ENCODE results near the gene ORM1.

The ORM1 gene

DNA sequence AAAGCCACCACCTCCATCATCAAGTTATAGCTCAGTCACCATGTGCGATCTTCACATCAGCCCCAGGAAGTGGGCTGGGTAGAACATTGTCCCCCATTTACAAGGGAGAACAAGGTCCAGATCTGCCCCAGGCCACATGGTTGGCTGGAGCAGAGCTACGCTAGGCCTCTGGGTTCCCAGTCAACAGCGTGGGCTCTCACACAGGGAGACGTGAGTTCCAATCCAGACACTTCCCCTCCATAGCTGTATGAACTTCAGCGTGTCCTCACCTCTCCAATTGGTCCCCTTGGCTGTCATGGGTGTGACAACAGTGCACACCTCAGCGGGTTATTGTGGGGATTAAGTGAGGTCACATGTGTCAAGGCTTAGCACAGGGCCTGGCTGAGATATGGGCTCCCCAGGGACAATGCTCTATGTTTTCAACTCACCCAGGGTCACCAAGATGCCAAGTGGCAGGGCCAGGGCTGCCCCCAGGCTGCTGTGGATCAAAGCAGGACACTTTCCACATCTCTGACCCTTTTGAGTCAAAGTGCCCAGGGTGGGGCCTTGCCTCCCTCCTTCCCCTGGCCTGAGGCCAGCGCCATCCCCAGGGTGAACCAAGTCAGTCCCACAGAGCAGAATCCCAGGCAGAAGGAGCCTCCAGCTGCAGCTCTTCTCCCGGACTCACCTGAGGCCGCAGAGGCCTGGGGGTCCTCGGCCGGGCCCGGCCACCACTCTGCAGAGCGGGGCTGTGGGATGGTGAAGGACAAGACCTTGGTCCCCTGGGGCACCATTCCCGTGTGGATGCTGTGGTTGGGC, 45.1 kb downstream of the ORM1 start:
- DNase-seq, result no peak

DNA sequence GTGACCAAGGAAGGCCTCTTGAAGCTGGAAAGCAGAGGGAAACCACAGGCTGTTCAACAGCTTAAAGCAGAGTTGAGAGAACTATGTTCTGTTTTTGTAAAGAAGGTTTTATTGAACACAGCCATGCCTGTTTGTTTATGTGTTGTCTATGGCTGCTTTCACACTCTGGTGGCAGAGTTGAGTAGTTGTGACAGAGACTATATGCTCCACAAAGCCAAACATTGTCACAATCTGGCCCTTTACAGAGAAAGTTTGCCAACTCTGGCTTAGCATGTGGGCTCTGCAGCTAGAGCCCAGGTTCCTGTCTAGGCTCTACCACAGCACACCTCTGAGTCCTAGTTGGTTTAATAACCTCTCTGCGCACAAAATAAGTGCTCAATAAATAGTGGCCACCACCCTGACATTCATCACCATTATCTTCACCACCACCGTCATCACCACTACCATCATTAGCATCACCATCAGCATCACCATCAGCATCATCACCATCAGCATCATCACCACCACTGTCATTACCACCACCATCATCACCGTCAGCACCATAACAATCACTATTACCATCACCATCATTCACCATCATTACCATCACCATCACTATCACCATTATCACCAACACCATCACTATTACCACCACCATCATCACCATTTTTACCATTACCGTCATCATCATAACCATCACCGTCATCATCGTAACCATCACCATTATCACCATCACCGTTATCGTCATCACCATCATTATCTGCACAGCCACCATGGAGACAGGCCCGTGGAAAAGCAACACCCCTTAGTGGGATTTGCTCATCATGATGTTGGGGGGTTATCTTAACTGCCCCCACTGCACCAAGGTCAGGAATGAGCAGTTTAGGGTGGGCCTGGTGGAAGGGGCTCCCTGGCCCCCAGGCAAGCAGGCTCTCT, 46.6 kb downstream of the ORM1 start:
- no peak for DNase-seq

DNA sequence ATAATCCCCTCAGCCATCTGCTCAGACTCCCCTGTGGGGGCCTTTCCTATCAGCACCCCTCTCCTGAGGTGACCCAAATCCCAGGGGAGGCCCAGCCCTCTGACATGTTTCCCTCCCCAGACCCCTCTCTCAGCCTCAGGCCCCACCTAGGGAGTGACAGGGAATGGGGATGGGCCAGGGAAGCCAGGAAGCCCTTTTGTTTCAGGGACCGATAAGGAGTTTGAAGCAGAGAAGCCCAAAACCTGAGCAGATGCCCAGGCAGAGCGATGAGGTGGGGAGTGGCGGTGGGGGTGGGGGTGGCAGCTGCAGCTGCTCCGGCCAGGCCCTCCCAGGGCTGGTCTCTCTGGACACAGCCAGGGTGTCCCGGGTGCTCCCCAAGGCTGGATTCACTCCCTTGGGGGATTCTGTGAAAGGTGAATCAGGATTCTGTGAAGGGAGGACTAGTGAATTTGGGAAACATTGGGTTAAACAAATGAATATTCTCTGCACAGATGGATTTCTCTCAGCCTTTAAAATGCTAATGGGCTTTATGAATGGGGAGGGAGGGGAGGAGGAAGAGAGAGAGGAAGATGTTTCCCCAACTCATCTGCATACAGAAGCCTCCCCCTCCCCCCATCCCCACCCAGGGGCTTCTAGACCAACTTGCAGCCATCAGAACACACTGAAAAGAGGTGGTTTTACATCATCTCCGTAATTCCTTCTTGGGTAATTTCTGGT, 47.5 kb downstream of the ORM1 start:
- no peak for DNase-seq

DNA sequence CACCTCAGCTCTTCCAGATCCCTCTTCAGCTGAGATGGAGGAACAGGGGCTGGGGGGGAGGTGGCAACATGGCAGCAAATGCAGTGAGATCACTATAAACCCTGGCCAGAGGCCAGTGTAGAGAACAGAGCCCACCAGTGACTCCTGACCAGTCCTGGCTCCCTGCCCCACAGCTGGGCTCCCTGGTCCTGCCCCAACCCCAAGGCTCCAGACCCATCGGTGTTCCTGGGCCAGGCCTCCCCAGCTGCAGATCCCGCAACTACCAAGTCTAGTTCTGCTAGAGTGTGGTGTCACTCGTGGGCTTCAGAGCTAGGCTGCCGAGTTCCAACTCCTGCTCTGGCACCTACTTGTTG, 48.0 kb downstream of the ORM1 start:
- no peak for DNase-seq

DNA sequence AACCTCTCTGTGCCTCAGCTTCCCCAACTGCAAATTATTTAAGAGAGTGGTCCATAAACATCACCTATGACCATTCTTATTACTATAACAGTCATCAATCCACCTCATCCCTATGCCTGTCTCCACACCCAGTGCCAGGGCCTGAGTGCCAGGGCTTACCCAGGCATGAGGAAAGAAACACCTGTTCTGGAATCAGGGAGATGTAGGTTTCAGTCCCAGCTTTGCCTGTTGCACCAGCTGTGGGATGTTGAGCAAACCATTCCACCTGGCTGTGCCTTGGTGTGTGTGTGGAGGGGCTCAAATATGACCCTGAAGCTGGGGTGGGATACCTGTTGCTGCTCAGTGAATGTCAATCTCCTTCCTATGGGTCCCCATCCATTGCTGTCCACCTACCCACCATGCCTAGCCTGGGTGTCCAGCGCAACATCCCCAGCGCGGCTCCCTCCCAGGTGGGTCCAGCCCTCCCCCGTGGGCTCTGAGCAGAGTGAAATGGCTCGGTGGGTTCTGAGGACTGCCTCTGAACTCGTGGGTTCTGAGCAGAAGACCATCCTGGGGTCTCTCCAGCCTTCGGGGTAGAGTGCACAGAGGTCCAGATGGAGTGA, 48.5 kb downstream of the ORM1 start:
- DNase-seq, result no peak

DNA sequence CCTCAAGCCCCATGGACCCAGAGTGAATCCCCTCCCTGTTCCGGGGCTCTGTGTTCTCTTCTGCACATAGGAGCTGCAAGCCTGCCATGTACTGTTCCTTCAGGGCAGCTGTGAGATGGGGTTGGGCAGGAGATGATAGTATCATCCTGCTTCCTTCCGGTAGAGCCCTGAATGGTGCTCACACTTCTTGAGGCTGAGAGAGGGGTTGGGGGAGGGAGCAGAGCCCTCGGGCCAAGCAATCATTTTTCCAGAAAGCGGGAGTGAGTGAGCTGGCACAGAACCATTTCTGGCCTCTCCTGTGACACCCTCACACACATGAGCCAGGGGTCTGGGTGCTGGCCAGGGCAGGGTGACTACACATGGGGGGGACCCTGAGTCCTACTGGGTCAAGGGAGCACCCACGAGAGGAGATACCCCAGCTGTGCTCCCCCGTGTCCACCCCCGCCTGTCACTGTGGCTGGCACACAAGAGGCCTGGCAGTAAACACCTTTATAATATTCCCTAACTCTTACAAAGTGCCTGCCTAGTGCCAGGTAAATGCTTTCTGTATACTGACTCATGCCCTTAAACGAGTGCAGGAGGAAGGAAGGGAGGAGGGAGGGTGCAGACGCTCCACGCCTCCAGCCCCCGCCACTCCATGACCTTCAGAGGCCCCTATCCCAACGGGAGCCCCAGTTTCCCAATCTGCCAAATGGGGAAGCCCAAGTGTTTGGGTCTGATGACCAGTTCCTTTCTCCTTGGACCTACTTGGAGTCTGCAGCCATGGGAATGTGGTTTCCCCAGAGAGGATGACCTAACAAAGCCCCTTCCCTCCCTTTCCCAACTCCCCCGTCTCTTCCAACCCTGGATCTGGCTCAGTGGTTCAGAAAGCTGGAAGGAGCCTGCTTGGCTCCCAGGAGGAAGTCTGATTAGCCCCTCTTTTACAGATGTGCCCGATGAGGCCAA, 49.3 kb downstream of the ORM1 start:
- no peak for DNase-seq

DNA sequence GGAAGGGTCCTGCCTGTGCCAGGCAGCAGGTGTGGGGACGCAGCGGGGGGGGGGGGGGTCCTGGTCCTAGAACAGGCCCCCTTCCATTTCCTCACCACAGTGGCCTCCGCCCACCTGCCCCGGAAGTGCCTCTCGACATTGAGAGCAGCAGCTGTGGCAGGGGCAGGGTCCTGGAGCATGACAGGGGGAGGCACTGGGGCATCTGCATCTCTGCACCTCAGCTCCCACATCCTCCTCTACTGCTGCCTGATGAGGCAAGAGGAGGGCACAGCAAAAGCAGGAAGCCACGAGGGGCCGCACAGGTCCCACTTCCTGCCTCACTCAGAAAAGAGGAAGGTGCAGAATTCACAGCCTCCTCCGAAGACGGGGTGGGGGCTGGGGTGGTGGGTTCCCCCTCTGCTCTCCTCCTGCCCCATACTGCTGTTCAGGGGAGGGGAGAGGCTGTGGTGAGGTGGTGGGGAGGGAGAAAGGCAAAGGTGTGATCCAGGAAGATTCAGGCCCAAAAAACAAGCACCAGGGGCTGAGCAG, 50.1 kb downstream of the ORM1 start:
- DNase-seq, result no peak

DNA sequence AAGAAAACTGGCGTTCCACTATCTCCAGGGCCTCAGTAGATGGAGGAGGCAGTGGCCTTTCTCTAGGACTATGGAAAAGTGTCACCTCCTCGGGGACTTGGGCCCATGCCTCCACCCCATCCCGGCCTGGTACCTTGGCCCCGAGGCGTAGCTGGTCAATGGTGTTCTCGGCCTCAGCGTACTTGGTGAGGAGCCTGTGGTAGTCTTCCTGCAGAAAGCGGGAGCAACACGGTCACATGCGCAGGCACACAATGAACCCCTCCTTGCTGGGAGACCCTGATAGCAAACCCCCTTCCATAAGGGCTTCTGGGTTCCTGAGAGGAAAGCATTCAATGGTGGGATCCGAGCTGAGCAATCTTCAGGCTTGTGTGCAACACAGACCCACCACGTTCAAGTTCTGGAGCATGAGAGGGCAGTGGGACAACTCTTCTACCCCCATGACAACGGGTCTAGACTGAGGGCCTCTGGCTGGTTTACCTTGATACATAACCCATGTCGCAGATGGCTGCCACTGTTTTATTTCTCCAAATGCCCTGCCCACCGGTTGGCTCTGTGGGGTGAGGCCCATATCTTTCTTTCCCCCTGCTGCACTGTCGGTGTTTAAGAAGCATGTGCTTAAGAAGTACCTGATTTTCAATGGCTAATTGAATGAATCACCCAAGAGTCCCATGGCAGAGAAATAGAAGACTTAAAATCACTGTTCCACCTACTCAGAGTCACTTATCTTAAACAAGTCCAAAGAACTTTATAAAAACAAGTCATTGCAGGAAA, 51.2 kb downstream of the ORM1 start:
- DNase-seq, result no peak

DNA sequence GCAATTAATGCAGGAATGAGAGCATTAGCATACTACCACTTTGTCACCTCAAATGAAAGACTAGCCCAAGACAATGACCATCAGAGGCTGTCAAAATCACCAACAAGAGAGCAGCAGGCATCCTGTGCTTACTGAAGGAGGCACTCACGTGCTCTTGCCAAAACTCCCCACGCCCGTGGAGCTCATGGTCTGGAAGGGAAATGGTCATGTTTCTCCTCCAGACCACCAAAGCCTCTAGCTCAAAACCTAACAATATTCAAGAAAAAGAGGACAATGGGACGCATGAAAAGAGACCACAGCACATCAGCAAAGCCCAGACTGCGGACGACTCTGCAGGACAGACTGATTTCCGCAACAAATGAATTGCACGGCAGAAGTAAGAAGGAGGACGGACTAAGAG, 52.0 kb downstream of the ORM1 start:
- no peak for DNase-seq

DNA sequence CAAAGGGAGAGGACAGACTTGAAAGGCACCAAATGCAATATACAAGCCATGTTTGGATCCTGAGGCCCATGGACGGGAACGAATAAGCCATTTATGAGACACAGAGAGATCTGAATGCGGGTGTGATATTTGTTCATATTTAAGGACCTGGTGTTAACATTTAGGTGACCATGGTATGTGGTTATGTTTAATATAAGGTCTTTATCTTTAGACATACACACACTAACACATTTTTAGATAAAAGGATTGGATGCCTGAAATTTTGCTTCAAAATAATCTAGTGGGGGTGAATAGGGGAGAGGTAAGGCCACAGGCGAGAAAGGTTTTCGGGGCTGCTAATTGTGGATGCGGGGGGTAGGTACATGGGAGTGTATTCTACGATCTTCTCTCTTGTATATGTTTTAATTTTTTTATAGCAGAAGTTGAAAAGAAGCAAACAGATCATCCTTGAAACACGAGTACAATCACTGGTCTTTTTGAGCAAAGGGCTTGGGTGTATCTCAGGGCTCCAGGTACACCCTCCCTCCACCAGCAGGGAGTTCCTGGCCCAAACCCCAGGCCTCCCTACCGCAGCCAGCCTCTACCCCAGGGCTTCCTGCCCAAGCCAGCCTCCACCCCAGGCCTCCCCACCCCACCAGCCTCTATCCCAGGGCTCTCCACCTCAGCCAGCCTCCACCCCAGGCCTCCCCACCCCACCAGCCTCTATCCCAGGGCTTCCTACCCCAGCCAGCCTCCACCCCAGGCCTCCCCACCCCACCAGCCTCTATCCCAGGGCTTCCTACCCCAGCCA, 52.7 kb downstream of the ORM1 start:
- no peak for DNase-seq
